ENCODE results near the gene TUBGCP2.

The TUBGCP2 gene

GRCh38 chr10:133329491-133330202, 21.0 kb upstream of the TUBGCP2 start (continued):
- TF ChIP-seq SCRT1 (tag by site-specific recombination; IDR thresholded peaks at IDR 0.05; ENCODE audit: borderline replicate concordance) (no peak), ZNF623 (tag by site-specific recombination; IDR thresholded peaks at IDR 0.05) (no peak), HOXC10 (CRISPR knock-in tag; IDR thresholded peaks at IDR 0.05) (no peak), SP7 (tag by site-specific recombination; IDR thresholded peaks at IDR 0.05) (peak; percentile 56; the same call in 1 of the 2 replicates), ZBTB7A (tag by site-specific recombination; IDR thresholded peaks at IDR 0.05; ENCODE audit: low read depth) (no peak), ZFHX2 (tag by site-specific recombination; conservative IDR thresholded peaks at IDR 0.05) (0 out of 2 replicates have a peak, but pooled peaks have one; percentile 14), ZNF571 (tag by site-specific recombination; IDR thresholded peaks at IDR 0.05) (no peak), WT1 (tag by site-specific recombination; IDR thresholded peaks at IDR 0.05) (no peak), PRDM1 (tag by site-specific recombination; IDR thresholded peaks at IDR 0.05) (no peak), HIC1 (tag by site-specific recombination; IDR thresholded peaks at IDR 0.05) (no peak), SCRT2 (tag by site-specific recombination; IDR thresholded peaks at IDR 0.05) (no peak), ZNF785 (tag by site-specific recombination; IDR thresholded peaks at IDR 0.05) (no peak), GLI2 (tag by site-specific recombination; IDR thresholded peaks at IDR 0.05; ENCODE audit: borderline replicate concordance, low read depth) (no peak), OSR2 (tag by site-specific recombination; IDR thresholded peaks at IDR 0.05) (no peak), ZNF521 (tag by site-specific recombination; IDR thresholded peaks at IDR 0.05) (no peak), ZNF555 (tag by site-specific recombination; conservative IDR thresholded peaks at IDR 0.05) (no peak), YY2 (tag by site-specific recombination; IDR thresholded peaks at IDR 0.05) (no peak), ZNF239 (tag by site-specific recombination; IDR thresholded peaks at IDR 0.05) (no peak), ZBTB20 (tag by site-specific recombination; IDR thresholded peaks at IDR 0.05) (peak; percentile 57; the same call in 1 of the 2 replicates), ZNF518A (tag by site-specific recombination; conservative IDR thresholded peaks at IDR 0.05; ENCODE audit: low read depth) (no peak), ZNF548 (tag by site-specific recombination; IDR thresholded peaks at IDR 0.05) (no peak), PRDM6 (tag by site-specific recombination; IDR thresholded peaks at IDR 0.05) (no peak), ZNF658 (tag by site-specific recombination; IDR thresholded peaks at IDR 0.05) (no peak), KLF16 (tag by site-specific recombination; IDR thresholded peaks at IDR 0.05) (no peak), ZFP37 (tag by site-specific recombination; IDR thresholded peaks at IDR 0.05) (no peak), ZNF501 (tag by site-specific recombination; IDR thresholded peaks at IDR 0.05) (no peak), ZNF174 (tag by site-specific recombination; IDR thresholded peaks at IDR 0.05) (no peak), ZNF404 (tag by site-specific recombination; IDR thresholded peaks at IDR 0.05) (no peak), ZNF2 (tag by site-specific recombination; IDR thresholded peaks at IDR 0.05) (no peak), ZNF645 (tag by site-specific recombination; IDR thresholded peaks at IDR 0.05) (no peak)
- TF ChIP-seq, protein P1, sequence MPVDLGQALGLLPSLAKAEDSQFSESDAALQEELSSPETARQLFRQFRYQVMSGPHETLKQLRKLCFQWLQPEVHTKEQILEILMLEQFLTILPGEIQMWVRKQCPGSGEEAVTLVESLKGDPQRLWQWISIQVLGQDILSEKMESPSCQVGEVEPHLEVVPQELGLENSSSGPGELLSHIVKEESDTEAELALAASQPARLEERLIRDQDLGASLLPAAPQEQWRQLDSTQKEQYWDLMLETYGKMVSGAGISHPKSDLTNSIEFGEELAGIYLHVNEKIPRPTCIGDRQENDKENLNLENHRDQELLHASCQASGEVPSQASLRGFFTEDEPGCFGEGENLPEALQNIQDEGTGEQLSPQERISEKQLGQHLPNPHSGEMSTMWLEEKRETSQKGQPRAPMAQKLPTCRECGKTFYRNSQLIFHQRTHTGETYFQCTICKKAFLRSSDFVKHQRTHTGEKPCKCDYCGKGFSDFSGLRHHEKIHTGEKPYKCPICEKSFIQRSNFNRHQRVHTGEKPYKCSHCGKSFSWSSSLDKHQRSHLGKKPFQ (tag by site-specific recombination; IDR thresholded peaks at IDR 0.05) = no peak

Data from HEK293 (cell line).